ENCODE measurements around the gene OBSCN. TPM values are rescaled to one million over a fixed set of nuclear protein-coding genes. Genes with fewer than 3 reads are reported as not detected.

The OBSCN gene
- total and polyA plus RNA-seq, 2 donors (not counting 3 experiments of a cell fraction or from before 2014, with no cell fraction given): 1.5 to 2.9 TPM

GRCh38 chr1:228288536-228289238, 80.8 kb downstream of the OBSCN start:
- dilution Hi-C loops (cut with MboI; ENCODE audit: extremely low pct_ligation_motif_present, low sequenced_read_pairs): no loop called here
- FAIRE-seq: no peak

More at GRCh38 chr1:228288536-228289238, 80.8 kb downstream of the OBSCN start:
- no peak for TF ChIP-seq POLR2A (IDR thresholded peaks at IDR 0.05; ENCODE audit: low read depth, low read length)
- TF ChIP-seq GATA2 (IDR thresholded peaks at IDR 0.05; ENCODE audit: insufficient read depth, insufficient read length, low read depth, low read length): no peak
- no peak for TF ChIP-seq FOS (IDR thresholded peaks at IDR 0.05; ENCODE audit: borderline replicate concordance, insufficient read depth, low read length)
- TF ChIP-seq, protein P1, sequence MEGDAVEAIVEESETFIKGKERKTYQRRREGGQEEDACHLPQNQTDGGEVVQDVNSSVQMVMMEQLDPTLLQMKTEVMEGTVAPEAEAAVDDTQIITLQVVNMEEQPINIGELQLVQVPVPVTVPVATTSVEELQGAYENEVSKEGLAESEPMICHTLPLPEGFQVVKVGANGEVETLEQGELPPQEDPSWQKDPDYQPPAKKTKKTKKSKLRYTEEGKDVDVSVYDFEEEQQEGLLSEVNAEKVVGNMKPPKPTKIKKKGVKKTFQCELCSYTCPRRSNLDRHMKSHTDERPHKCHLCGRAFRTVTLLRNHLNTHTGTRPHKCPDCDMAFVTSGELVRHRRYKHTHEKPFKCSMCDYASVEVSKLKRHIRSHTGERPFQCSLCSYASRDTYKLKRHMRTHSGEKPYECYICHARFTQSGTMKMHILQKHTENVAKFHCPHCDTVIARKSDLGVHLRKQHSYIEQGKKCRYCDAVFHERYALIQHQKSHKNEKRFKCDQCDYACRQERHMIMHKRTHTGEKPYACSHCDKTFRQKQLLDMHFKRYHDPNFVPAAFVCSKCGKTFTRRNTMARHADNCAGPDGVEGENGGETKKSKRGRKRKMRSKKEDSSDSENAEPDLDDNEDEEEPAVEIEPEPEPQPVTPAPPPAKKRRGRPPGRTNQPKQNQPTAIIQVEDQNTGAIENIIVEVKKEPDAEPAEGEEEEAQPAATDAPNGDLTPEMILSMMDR (IDR thresholded peaks at IDR 0.05; ENCODE audit: extremely low read depth in 1 of 2, insufficient read depth in 1 of 2, low read depth in 1 of 2, low read length in 2 of 2): no peak
- TF ChIP-seq EZH2 (IDR thresholded peaks at IDR 0.05; ENCODE audit: borderline replicate concordance, low read depth, low read length, severe bottlenecking): no peak
- TF ChIP-seq, protein P2, sequence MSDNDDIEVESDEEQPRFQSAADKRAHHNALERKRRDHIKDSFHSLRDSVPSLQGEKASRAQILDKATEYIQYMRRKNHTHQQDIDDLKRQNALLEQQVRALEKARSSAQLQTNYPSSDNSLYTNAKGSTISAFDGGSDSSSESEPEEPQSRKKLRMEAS (IDR thresholded peaks at IDR 0.05; ENCODE audit: insufficient read depth, insufficient read length): no peak
- TF ChIP-seq POLR2AphosphoS5 (IDR thresholded peaks at IDR 0.05; ENCODE audit: insufficient read depth, low read depth, low read length): no peak
- TF ChIP-seq MYC (IDR thresholded peaks at IDR 0.05; ENCODE audit: low read depth, low read length): no peak
- TF ChIP-seq JUN (IDR thresholded peaks at IDR 0.05; ENCODE audit: borderline replicate concordance, insufficient read depth, insufficient read length, low read depth): no peak
- Histone ChIP-seq H3K9ac (replicated peaks; ENCODE audit: extremely low read depth, insufficient read depth, low read length) (no peak overlapping the region), H3K27me3 (ENCODE audit: control insufficient read depth in 2 of 2, insufficient read depth in 2 of 2, low read length in 2 of 2) (no peaks in the 10 kb centered on the region), H3K9me1 (replicated peaks; ENCODE audit: control insufficient read depth, extremely low read depth, insufficient read depth, low read length) (no peaks in the 10 kb centered on the region), H3K27ac (ENCODE audit: insufficient read depth, low read depth, low read length) (no peak overlapping the region), H3K79me2 (ENCODE audit: control insufficient read depth, insufficient read depth, low read length) (no peaks in the 10 kb centered on the region), H3K4me1 (ENCODE audit: control insufficient read depth, extremely low read depth, insufficient read depth, low read length) (no peaks in the 10 kb centered on the region), H3K9me3 (replicated peaks; ENCODE audit: control insufficient read depth, insufficient read depth, low read length) (no peaks in the 10 kb centered on the region), H3K4me2 (ENCODE audit: insufficient read depth, low read length) (no peak overlapping the region), H2AFZ (ENCODE audit: low read depth, low read length) (no peak overlapping the region), H3K4me3 (replicated peaks in 1 of 3; ENCODE audit: insufficient read depth in 1 of 3, low read depth in 1 of 3, low read length in 3 of 3) (no peak overlapping the region), H3K36me3 (ENCODE audit: control insufficient read depth in 2 of 2, extremely low read depth in 1 of 2, insufficient read depth in 2 of 2, low read length in 2 of 2) (no peaks in the 10 kb centered on the region), H4K20me1 (replicated peaks; ENCODE audit: control insufficient read depth, extremely low read depth, insufficient read depth, low read length) (no peaks in the 10 kb centered on the region)
- ChIA-PET CTCF (no interaction called here), POLR2A (no interaction called here)
- no TSS peak for BruUV-seq (replicated peaks)
- DNase-seq (ENCODE audit: low read depth, low spot score): no peak
- intact Hi-C loops (cut with micrococcal nuclease): no loop called here
